ENCODE measurements around the gene MIDN.

The MIDN gene

GRCh38 chr19:1222394-1222793 is 26.0 kb upstream of the MIDN start:
- no peak for TF ChIP-seq CTCF (IDR thresholded peaks at IDR 0.05; ENCODE audit: borderline replicate concordance, control extremely low read depth, extremely low read depth, insufficient read depth, missing control alignments)
- no peak for DNase-seq (ENCODE audit: low spot score)
- in situ Hi-C loops (cut with MboI; ENCODE audit: low sequenced_read_pairs, unreplicated experiment): no loop called here

GRCh38 chr19:1223018-1223855 is 25.1 kb upstream of the MIDN start:
- peak; percentile 77 for DNase-seq (ENCODE audit: low spot score)
- in situ Hi-C loops (cut with MboI; ENCODE audit: low sequenced_read_pairs, unreplicated experiment): no loop called here
- TF ChIP-seq CTCF (IDR thresholded peaks at IDR 0.05; ENCODE audit: borderline replicate concordance, control extremely low read depth, extremely low read depth, insufficient read depth, missing control alignments): peak; percentile 47

GRCh38 chr19:1224047-1224825 is 24.1 kb upstream of the MIDN start:
- no peak for TF ChIP-seq CTCF (IDR thresholded peaks at IDR 0.05; ENCODE audit: borderline replicate concordance, control extremely low read depth, extremely low read depth, insufficient read depth, missing control alignments)
- in situ Hi-C loops (cut with MboI; ENCODE audit: low sequenced_read_pairs, unreplicated experiment): no loop called here
- no peak for DNase-seq (ENCODE audit: low spot score)

GRCh38 chr19:1224847-1225246 is 23.5 kb upstream of the MIDN start:
- no peak for TF ChIP-seq CTCF (IDR thresholded peaks at IDR 0.05; ENCODE audit: borderline replicate concordance, control extremely low read depth, extremely low read depth, insufficient read depth, missing control alignments)

GRCh38 chr19:1225440-1226226 is 22.8 kb upstream of the MIDN start:
- no peak for TF ChIP-seq CTCF (IDR thresholded peaks at IDR 0.05; ENCODE audit: borderline replicate concordance, control extremely low read depth, extremely low read depth, insufficient read depth, missing control alignments)
- in situ Hi-C loops (cut with MboI; ENCODE audit: low sequenced_read_pairs, unreplicated experiment): no loop called here
- DNase-seq (ENCODE audit: low spot score): no peak

More at GRCh38 chr19:1224847-1225246, 23.5 kb upstream of the MIDN start:
- in situ Hi-C loops (cut with MboI; ENCODE audit: low sequenced_read_pairs, unreplicated experiment): no loop called here
- no peak for DNase-seq (ENCODE audit: low spot score)

GRCh38 chr19:1226227-1226518 is 22.2 kb upstream of the MIDN start:
- no peak for TF ChIP-seq CTCF (IDR thresholded peaks at IDR 0.05; ENCODE audit: borderline replicate concordance, control extremely low read depth, extremely low read depth, insufficient read depth, missing control alignments)
- DNase-seq (ENCODE audit: low spot score): no peak
- in situ Hi-C loops (cut with MboI; ENCODE audit: low sequenced_read_pairs, unreplicated experiment): no loop called here

Data from GM13976 (cell line).